AML-193 (cell line): ENCODE measurements around the gene MBD2.

Experiments
- DNase-seq, 2 experiments: peaks; one replicate each; lab custom pipeline; 2025; lab: John Stamatoyannopoulos, UW

The MBD2 gene

DNA sequence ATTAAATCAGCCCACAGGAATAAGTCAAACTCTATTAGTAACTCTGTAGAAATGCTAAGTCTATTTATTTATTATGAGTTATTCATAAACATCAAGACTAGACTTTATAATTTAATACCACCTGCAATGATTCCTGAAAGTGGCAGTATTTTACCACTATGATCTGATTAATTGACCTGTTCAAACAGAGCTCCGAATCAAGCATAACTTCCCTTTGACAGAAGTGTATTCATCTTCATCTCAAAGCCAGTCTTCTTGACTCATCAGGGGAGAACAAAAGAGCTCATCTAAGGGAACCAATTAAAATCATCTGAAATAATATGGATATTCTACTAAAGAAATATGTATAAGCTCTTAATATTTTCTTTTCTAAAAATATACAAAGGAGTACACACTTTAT, 122.3 kb downstream of the MBD2 start:
- no peak for DNase-seq
